Trophoblast cell (in vitro differentiated cells and primary cell): ENCODE results near the gene IL32.
A peak's percentile ranks its signal among the peaks of the same experiment; 100 is the strongest.
"Not testable (repeated sequence)": the region's sequence is repeated elsewhere in the genome, so short reads cannot be mapped to it uniquely, and the experiment has no call there.

Experiments used
- DNase-seq, 2 donors: peaks; one replicate each; pipeline ENCODE4 v3.0.0-alpha.2; 2016
- H2AFZ ChIP-seq: 2 replicates; pipeline ENCODE4 v1.6.1; 2013; ENCODE audit warnings: low read length, moderate library complexity, mild to moderate bottlenecking; ENCODE audit not compliant: insufficient read depth, poor library complexity
- H2AK5ac ChIP-seq: 2 replicates; pipeline ENCODE4 v1.6.1; 2013; ENCODE audit warnings: mild to moderate bottlenecking, low read length
- H2BK120ac ChIP-seq: 2 replicates; pipeline ENCODE4 v1.6.1; 2013; ENCODE audit warnings: low read length, mild to moderate bottlenecking, moderate library complexity; ENCODE audit not compliant: insufficient read depth, poor library complexity
- H2BK12ac ChIP-seq: 2 replicates; pipeline ENCODE4 v1.6.1; 2013; ENCODE audit warnings: mild to moderate bottlenecking, low read length, moderate library complexity
- H2BK5ac ChIP-seq: 2 replicates; pipeline ENCODE4 v1.6.1; 2013; ENCODE audit warnings: low read length, low read depth, moderate library complexity, mild to moderate bottlenecking; ENCODE audit not compliant: poor library complexity
- H3K14ac ChIP-seq: 2 replicates; pipeline ENCODE4 v1.6.1; 2013; ENCODE audit warnings: mild to moderate bottlenecking, low read length
- H3K18ac ChIP-seq: 2 replicates; pipeline ENCODE4 v1.6.1; 2013; ENCODE audit warnings: mild to moderate bottlenecking, low read length
- H3K23ac ChIP-seq: 2 replicates; pipeline ENCODE4 v1.6.1; 2013; ENCODE audit warnings: low read length
- H3K27ac ChIP-seq: 2 replicates; pipeline ENCODE4 v1.5.1; 2013; ENCODE audit warnings: low read depth, mild to moderate bottlenecking, inconsistent platforms, low read length, moderate library complexity
- H3K27me3 ChIP-seq: 2 replicates; pipeline ENCODE4 v1.6.1; 2013; ENCODE audit warnings: inconsistent platforms, mild to moderate bottlenecking, low read length, moderate library complexity; ENCODE audit not compliant: insufficient read depth
- H3K36me3 ChIP-seq, 2 experiments: 1 replicate in 1 of 2; 2 replicates in 1 of 2; pipeline ENCODE4 v1.6.1; 2013; ENCODE audit warnings: low read length in 2 of 2, mild to moderate bottlenecking in 2 of 2, moderate library complexity in 1 of 2; ENCODE audit not compliant: insufficient read depth in 2 of 2, control insufficient read depth in 1 of 2
- H3K4ac ChIP-seq: 2 replicates; pipeline ENCODE4 v1.6.1; 2013; ENCODE audit warnings: low read depth, mild to moderate bottlenecking, low read length, moderate library complexity
- H3K4me1 ChIP-seq, 2 experiments: 1 replicate in 1 of 2; 2 replicates in 1 of 2; pipeline ENCODE4 v1.6.1; 2013; ENCODE audit warnings: low read length in 2 of 2, mild to moderate bottlenecking in 2 of 2, moderate library complexity in 1 of 2; ENCODE audit not compliant: insufficient read depth in 2 of 2, control insufficient read depth in 1 of 2
- H3K4me2 ChIP-seq: 2 replicates; pipeline ENCODE4 v1.6.1; 2013; ENCODE audit warnings: inconsistent platforms, mild to moderate bottlenecking, low read length, moderate library complexity
- H3K4me3 ChIP-seq: 2 replicates; pipeline ENCODE4 v1.5.1; 2013; ENCODE audit warnings: mild to moderate bottlenecking, low read depth, low read length, inconsistent platforms
- H3K79me1 ChIP-seq: one replicate; pipeline ENCODE4 v1.6.1; 2013; ENCODE audit warnings: low read length
- H3K79me2 ChIP-seq: 2 replicates; pipeline ENCODE4 v1.6.1; 2013; ENCODE audit warnings: low read length, mild to moderate bottlenecking; ENCODE audit not compliant: control insufficient read depth, insufficient read depth, poor library complexity
- H3K9ac ChIP-seq: 2 replicates; pipeline ENCODE4 v1.6.1; 2013; ENCODE audit warnings: mild to moderate bottlenecking, low read length
- H3K9me3 ChIP-seq: 2 replicates; pipeline ENCODE4 v1.6.1; 2013; ENCODE audit warnings: low read depth, mild to moderate bottlenecking, control low read depth, inconsistent platforms, low read length; ENCODE audit not compliant: insufficient read depth
- H4K12ac ChIP-seq: 2 replicates; pipeline ENCODE4 v1.6.1; 2013; ENCODE audit warnings: low read depth, mild to moderate bottlenecking, low read length, moderate library complexity
- H4K8ac ChIP-seq: 2 replicates; pipeline ENCODE4 v1.6.1; 2013; ENCODE audit warnings: low read depth, mild to moderate bottlenecking, low read length, moderate library complexity
- H4K91ac ChIP-seq: one replicate; pipeline ENCODE4 v1.6.1; 2013; ENCODE audit warnings: low read depth, mild to moderate bottlenecking, low read length, moderate library complexity
- WGBS: extraction: QIAGEN DNeasy Blood & Tissue Kit; methylation state at CpG from one replicate; pipeline ENCODE4 v1.1.7; 2013; ENCODE audit warnings: missing lambda C conversion rate; ENCODE audit not compliant: insufficient read length, insufficient coverage; ENCODE audit errors: extremely low coverage; 5-methylcytosine and 5-hydroxymethylcytosine counted together

Gene IL32

DNA sequence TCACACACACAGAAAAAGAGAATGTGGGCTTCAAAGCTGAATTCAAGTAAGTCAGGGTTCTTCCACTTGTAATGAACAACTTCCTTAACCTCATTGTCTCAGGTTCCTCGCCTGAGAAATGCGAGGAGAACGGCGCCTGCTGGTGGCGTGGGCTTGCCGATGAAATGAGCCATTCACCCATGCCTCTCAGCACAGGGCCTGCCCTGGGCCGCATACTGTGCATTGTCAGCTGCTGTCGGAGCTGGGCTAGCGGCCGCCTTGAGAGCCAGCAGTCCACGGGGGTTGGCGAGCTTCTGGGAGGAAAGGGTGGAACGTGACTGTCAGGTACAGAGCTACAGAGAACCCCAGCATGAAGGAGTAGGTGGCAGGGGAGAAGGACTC is 12.1 kb upstream of the IL32 start:
- no CpG with 5 or more reads among the region's 13 CpGs for WGBS
- H3K9ac ChIP-seq, H2BK5ac ChIP-seq, H3K23ac ChIP-seq, H2BK12ac ChIP-seq, H3K14ac ChIP-seq, H4K12ac ChIP-seq, H3K79me1 ChIP-seq, H2BK120ac ChIP-seq, H2AK5ac ChIP-seq, H4K8ac ChIP-seq, DNase-seq, H3K18ac ChIP-seq, H3K4me3 ChIP-seq, H3K9me3 ChIP-seq, H3K4me2 ChIP-seq, H3K4ac ChIP-seq, H3K27me3 ChIP-seq, H2AFZ ChIP-seq, H4K91ac ChIP-seq, H3K36me3 ChIP-seq, H3K4me1 ChIP-seq, H3K79me2 ChIP-seq, H3K27ac ChIP-seq: not testable (repeated sequence)

DNA sequence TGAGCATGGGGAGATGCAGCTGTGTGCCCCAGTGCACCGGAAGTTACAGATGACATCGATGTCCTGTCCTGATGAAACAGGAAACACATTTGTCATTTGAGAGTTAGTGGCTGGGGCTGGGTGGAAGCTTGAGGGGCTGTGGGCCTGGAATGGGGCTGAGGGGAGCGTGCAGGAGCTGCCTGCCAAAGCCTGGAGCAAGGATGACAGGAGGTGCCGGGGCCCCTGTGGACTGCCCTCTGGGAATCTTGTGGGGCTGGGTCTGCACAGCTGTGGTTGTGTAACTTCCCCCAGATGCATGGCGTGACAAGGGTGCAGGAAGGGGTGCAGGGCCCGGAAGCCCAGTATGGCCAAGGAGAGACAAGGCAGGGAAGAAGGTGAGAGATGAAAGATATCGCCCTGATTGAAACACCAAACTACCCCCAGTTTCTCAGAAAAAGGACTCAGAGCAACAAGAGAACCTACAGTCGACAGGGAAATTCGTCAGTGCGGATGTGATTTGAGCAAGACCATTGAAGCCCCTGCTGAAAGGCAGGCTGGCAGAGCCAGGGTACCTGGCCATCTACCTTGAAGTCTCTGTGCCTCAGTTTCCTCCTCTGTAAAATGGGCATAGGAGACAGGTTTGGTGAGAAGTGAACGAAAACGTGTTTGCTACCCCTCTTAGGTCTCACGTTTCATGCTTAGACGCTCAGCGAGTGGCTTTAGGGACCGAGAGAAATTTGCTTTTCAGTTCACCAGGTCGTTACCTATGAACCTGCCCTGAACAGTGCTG is 10.3 kb upstream of the IL32 start:
- Histone ChIP-seq H3K4ac (no peak overlapping the region), H3K36me3 (peaks cover 2 to 7% of the 10 kb centered on the region in 2 experiments), H2AK5ac (no peak overlapping the region), H3K79me1 (peaks cover 10% of the 10 kb centered on the region), H3K9ac (no peak overlapping the region), H3K27me3 (no peaks in the 10 kb centered on the region), H2BK5ac (no peak overlapping the region), H3K4me1 (peaks cover 10 to 11% of the 10 kb centered on the region in 2 experiments), H3K14ac (no peak overlapping the region), H4K12ac (no peak overlapping the region), H3K4me3 (no peak overlapping the region), H2BK12ac (no peak overlapping the region), H3K4me2 (no peak overlapping the region), H3K79me2 (peaks cover 5% of the 10 kb centered on the region), H3K9me3 (no peaks in the 10 kb centered on the region), H3K27ac (no peak overlapping the region), H3K18ac (no peak overlapping the region), H2BK120ac (no peak overlapping the region), H4K91ac (no peak overlapping the region), H3K23ac (no peak overlapping the region), H2AFZ (no peak overlapping the region), H4K8ac (no peak overlapping the region)
- no peak for DNase-seq
- WGBS: no CpG with 5 or more reads among the region's 17 CpGs

DNA sequence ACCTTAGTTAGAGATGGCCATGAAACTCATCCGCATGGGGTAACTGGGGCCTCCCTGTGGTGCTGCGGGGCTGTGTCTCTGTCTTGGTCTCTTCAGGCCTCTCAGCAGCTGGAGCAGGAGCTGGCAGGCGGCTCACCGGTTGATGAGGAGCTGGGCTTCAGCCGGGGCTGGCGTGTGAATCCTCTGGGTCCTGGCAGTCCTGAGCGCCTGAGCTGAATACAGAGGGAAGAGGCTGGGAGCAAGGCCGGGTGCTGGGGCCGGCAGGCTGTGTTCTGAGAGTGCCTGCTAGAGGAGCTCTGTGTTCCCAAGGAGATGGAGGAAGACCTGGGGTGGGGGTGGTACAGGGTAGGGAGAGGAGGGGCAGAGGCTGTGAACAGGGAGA is 9.7 kb upstream of the IL32 start:
- DNase-seq, H2BK5ac ChIP-seq: not testable (repeated sequence)

DNA sequence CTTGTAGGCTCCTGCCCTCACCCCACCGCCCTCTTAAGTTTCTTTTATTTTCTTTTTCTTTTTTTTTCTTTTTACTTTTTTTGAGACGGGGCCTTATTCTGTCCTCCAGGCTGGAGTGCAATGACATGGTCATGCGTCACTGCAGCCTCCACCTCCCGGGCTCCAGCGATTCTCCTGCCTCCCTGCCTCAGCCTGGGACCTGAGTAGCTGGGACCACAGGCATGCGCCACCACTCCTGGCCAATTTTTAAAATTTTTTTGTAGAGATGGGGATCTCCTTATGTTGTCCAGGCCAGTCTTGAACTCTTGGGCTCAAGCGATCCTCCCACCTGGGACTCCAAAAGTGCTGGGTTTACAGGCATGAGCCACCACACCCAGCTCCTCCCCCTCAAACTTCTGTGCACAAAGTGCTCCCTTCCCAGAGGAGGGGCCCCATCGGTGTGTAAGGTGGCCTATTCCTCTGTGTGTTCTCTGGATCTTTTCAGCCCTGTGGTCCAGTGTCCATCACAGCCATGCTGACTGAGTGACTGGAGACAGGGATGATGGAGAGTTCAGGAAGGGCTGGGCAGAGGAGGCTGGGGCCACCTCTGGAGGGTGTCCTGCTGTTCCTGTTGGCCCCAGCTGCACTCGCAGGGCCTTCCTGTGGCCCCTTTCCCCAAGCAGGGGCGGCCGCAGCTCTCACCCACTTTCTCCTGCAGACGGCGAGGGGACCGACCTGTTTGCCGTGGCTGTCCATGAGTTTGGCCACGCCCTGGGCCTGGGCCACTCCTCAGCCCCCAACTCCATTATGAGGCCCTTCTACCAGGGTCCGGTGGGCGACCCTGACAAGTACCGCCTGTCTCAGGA is 8.9 kb upstream of the IL32 start:
- Histone ChIP-seq H3K79me2 (peaks cover 5% of the 10 kb centered on the region), H3K23ac (no peak overlapping the region), H3K36me3 (peaks cover 2 to 7% of the 10 kb centered on the region in 2 experiments), H2AK5ac (no peak overlapping the region), H2BK120ac (no peak overlapping the region), H3K4me2 (no peak overlapping the region), H3K27ac (no peak overlapping the region), H3K9me3 (no peaks in the 10 kb centered on the region), H3K4me3 (no peak overlapping the region), H4K91ac (no peak overlapping the region), H3K4me1 (peaks cover 10 to 11% of the 10 kb centered on the region in 2 experiments), H4K12ac (no peak overlapping the region), H2BK5ac (no peak overlapping the region), H3K4ac (no peak overlapping the region), H3K79me1 (peaks cover 10% of the 10 kb centered on the region), H3K14ac (no peak overlapping the region), H3K9ac (no peak overlapping the region), H2AFZ (no peak overlapping the region), H4K8ac (no peak overlapping the region), H3K27me3 (no peaks in the 10 kb centered on the region), H3K18ac (no peak overlapping the region), H2BK12ac (no peak overlapping the region)
- no CpG with 5 or more reads among the region's 19 CpGs for WGBS
- DNase-seq: peak; percentile 74 to 75

More for the DNA sequence above, 9.7 kb upstream of the IL32 start:
- not testable (repeated sequence) for H4K91ac ChIP-seq, H3K18ac ChIP-seq, H3K4me3 ChIP-seq, H3K79me2 ChIP-seq, H3K27ac ChIP-seq, H3K4ac ChIP-seq, H2BK120ac ChIP-seq, H3K27me3 ChIP-seq, H3K79me1 ChIP-seq, H3K9ac ChIP-seq, H2BK12ac ChIP-seq, H2AFZ ChIP-seq, H3K36me3 ChIP-seq, H3K4me2 ChIP-seq, H3K14ac ChIP-seq, H4K8ac ChIP-seq, H2AK5ac ChIP-seq, H4K12ac ChIP-seq, H3K9me3 ChIP-seq, H3K23ac ChIP-seq
- peaks cover 10 to 11% of the 10 kb centered on the region in 2 experiments for H3K4me1 ChIP-seq
- WGBS: no CpG with 5 or more reads among the region's 9 CpGs
